ENCODE measurements around the gene BRINP3.
A peak's percentile ranks its signal among the peaks of the same experiment; 100 is the strongest.

BRINP3 gene

DNA sequence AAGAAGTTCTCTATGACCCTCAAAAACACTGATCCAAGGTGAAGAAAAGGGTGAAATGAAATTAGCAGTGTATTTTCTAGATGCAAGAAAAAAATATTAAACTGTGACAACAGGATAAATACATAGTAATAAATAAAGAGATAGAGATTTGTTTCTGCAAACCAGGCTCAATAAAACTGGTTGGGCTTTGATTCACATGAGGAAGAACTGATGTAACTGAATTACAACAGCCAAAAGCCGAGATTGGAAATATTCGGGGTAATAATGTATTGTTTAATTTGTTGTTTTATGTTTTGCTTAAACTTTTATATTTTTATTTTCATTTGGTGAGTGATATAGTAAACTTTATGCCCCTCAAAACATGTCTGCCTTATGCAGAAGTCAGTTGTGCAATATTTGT, 285.0 kb downstream of the BRINP3 start:
- Histone ChIP-seq H3K9me3 (ENCODE audit: insufficient read depth, low read length) (no peaks in the 10 kb centered on the region), H3K4me2 (ENCODE audit: low read depth, low read length, poor library complexity, severe bottlenecking) (no peak overlapping the region), H3F3A (ENCODE audit: insufficient read depth) (no peaks in the 10 kb centered on the region), H3K36me3 (ENCODE audit: low read length) (no peaks in the 10 kb centered on the region), H3K9me2 (replicated peaks; ENCODE audit: insufficient read depth, low read length) (no peaks in the 10 kb centered on the region), H2AFZ (ENCODE audit: low read depth, low read length, severe bottlenecking) (peak overlapping the region; percentile 64), H3K9ac (ENCODE audit: low read length) (no peak overlapping the region), H4K20me1 (ENCODE audit: low read depth, low read length) (no peaks in the 10 kb centered on the region), H3K27me3 (ENCODE audit: low read length) (no peaks in the 10 kb centered on the region), H3K27ac (ENCODE audit: low read depth, low read length) (no peak overlapping the region), H3K79me2 (ENCODE audit: insufficient read depth, low read length) (no peaks in the 10 kb centered on the region), H3K4me3 (ENCODE audit: insufficient read depth, low read length, poor library complexity, severe bottlenecking) (no peak overlapping the region)
- no peak for TF ChIP-seq EZH2phosphoT487 (conservative IDR thresholded peaks at IDR 0.05; ENCODE audit: low read length)
- TF ChIP-seq CTCF (IDR thresholded peaks at IDR 0.05; ENCODE audit: insufficient read depth, low read length, poor library complexity, severe bottlenecking), result no peak

DNA sequence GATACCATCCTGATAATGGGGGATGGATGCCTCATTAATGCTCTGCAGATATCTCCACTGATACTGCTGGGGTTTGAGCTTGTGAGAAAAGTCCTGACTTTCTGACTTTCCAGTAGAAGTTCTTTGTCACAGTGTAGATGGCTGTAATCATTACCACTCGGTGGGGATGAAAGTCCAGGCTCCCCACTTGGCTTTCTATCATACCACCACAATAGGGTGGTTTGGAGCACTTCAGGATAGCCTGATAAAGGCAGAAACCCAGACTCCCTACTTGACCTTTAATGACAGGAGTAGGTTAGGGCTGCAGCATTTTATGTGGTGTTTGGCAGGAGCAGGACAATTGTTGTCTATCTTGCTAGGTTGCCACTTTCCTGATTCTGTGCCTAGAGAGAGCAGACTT, 294.1 kb downstream of the BRINP3 start:
- Histone ChIP-seq H2AFZ (ENCODE audit: low read depth, low read length, severe bottlenecking) (no peak overlapping the region), H3K9me3 (ENCODE audit: insufficient read depth, low read length) (no peaks in the 10 kb centered on the region), H3K27ac (ENCODE audit: low read depth, low read length) (no peak overlapping the region), H3K36me3 (ENCODE audit: low read length) (no peaks in the 10 kb centered on the region; the same call in 1 of the 2 replicates), H3K79me2 (ENCODE audit: insufficient read depth, low read length) (no peaks in the 10 kb centered on the region), H3K4me3 (ENCODE audit: insufficient read depth, low read length, poor library complexity, severe bottlenecking) (no peak overlapping the region), H3K9me2 (replicated peaks; ENCODE audit: insufficient read depth, low read length) (no peaks in the 10 kb centered on the region), H3K27me3 (ENCODE audit: low read length) (no peaks in the 10 kb centered on the region), H3K9ac (ENCODE audit: low read length) (no peak overlapping the region), H3K4me2 (ENCODE audit: low read depth, low read length, poor library complexity, severe bottlenecking) (no peak overlapping the region), H4K20me1 (ENCODE audit: low read depth, low read length) (no peaks in the 10 kb centered on the region), H3F3A (ENCODE audit: insufficient read depth) (no peaks in the 10 kb centered on the region)
- TF ChIP-seq CTCF (IDR thresholded peaks at IDR 0.05; ENCODE audit: insufficient read depth, low read length, poor library complexity, severe bottlenecking) (no peak), EZH2phosphoT487 (conservative IDR thresholded peaks at IDR 0.05; ENCODE audit: low read length) (no peak)

DNA sequence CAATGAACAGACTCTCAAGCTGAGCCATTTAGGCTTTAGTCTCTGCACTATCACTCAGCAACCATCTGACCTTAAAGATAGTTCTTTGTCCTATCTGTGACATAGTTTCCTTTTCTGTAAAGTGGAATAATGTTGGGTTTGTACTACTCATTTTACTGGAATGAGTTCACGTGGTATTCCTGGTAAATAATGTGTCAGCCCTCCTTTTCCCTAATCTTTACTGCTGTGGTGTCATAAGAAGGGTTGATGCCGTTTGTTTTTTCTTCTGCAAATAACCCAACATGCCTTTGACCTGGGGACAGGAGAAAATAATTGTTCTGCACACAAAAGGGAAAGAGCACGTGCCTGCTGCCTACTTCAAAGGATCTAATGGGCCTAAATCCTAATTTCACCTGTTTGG, 297.8 kb downstream of the BRINP3 start:
- Histone ChIP-seq H3K36me3 (ENCODE audit: low read length) (no peaks in the 10 kb centered on the region; the same call in 1 of the 2 replicates), H4K20me1 (ENCODE audit: low read depth, low read length) (no peaks in the 10 kb centered on the region), H2AFZ (ENCODE audit: low read depth, low read length, severe bottlenecking) (peak overlapping the region; percentile 38), H3K9ac (ENCODE audit: low read length) (no peak overlapping the region), H3K4me2 (ENCODE audit: low read depth, low read length, poor library complexity, severe bottlenecking) (no peak overlapping the region), H3K4me3 (ENCODE audit: insufficient read depth, low read length, poor library complexity, severe bottlenecking) (no peak overlapping the region), H3F3A (ENCODE audit: insufficient read depth) (no peaks in the 10 kb centered on the region), H3K79me2 (ENCODE audit: insufficient read depth, low read length) (no peaks in the 10 kb centered on the region), H3K27me3 (ENCODE audit: low read length) (no peaks in the 10 kb centered on the region), H3K9me3 (ENCODE audit: insufficient read depth, low read length) (no peaks in the 10 kb centered on the region), H3K27ac (ENCODE audit: low read depth, low read length) (no peak overlapping the region), H3K9me2 (replicated peaks; ENCODE audit: insufficient read depth, low read length) (no peaks in the 10 kb centered on the region)
- TF ChIP-seq EZH2phosphoT487 (conservative IDR thresholded peaks at IDR 0.05; ENCODE audit: low read length) (no peak), CTCF (IDR thresholded peaks at IDR 0.05; ENCODE audit: insufficient read depth, low read length, poor library complexity, severe bottlenecking) (no peak)

Data from SU-DHL-6 (cell line).